Neural cell (in vitro differentiated cells): ENCODE data around the gene ANKK1. TPM values are rescaled to one million over a fixed set of nuclear protein-coding genes. Genes with fewer than 3 reads are reported as not detected.

Experiments used
- H2AFZ ChIP-seq: fragments of 200-600, 300-800 bp; sonication (generic), shearing (Covaris generic); 2 replicates; pipeline ENCODE4 v1.6.0; 2014; ENCODE audit warnings: low read depth, mild to moderate bottlenecking, antibody characterized with exemption, low read length, moderate library complexity
- H3F3A ChIP-seq: fragments of 200-600 bp; shearing (Covaris generic); 2 replicates; pipeline ENCODE4 v1.6.1; 2016; ENCODE audit warnings: mild to moderate bottlenecking, moderate library complexity, mixed read lengths, antibody characterized with exemption, low read length; ENCODE audit not compliant: insufficient read depth, poor library complexity, severe bottlenecking
- H3K27ac ChIP-seq: fragments of 200-600, 300-800 bp; sonication (generic), shearing (Covaris generic); 2 replicates; pipeline ENCODE4 v1.5.1; 2014; ENCODE audit warnings: mild to moderate bottlenecking, low read length, moderate library complexity
- H3K27me3 ChIP-seq: fragments of 300-800, 200-600 bp; sonication (generic), shearing (Covaris generic); 2 replicates; pipeline ENCODE4 v1.6.0; 2014; ENCODE audit warnings: mild to moderate bottlenecking, low read depth, low read length, moderate library complexity; ENCODE audit not compliant: insufficient read depth
- H3K36me3 ChIP-seq: fragments of 300-800, 200-600 bp; sonication (generic), shearing (Covaris generic); 2 replicates; pipeline ENCODE4 v1.5.1; 2014; ENCODE audit warnings: mild to moderate bottlenecking, antibody characterized with exemption, low read length, moderate library complexity; ENCODE audit not compliant: insufficient read depth
- H3K4me2 ChIP-seq: fragments of 300-800, 200-600 bp; sonication (generic), shearing (Covaris generic); 2 replicates; pipeline ENCODE4 v1.6.0; 2014; ENCODE audit warnings: mild to moderate bottlenecking, low read length
- H3K4me3 ChIP-seq: fragments of 300-800, 200-600 bp; sonication (generic), shearing (Covaris generic); 2 replicates; pipeline ENCODE4 v1.5.1; 2014; ENCODE audit warnings: mild to moderate bottlenecking, low read length, moderate library complexity
- H3K79me2 ChIP-seq: fragments of 200-600 bp; shearing (Covaris generic); replicated peaks from 2 replicates; pipeline ENCODE4 v1.6.0; 2014; ENCODE audit warnings: mild to moderate bottlenecking, low read length, moderate library complexity; ENCODE audit not compliant: insufficient read depth
- H3K9ac ChIP-seq: fragments of 300-800, 200-600 bp; sonication (generic), shearing (Covaris generic); 2 replicates; pipeline ENCODE4 v1.6.1; 2016; ENCODE audit warnings: mild to moderate bottlenecking, low read length, mixed read lengths
- H3K9me2 ChIP-seq: fragments of 200-600 bp; shearing (Covaris generic); 2 replicates; pipeline ENCODE4 v1.6.1; 2016; ENCODE audit warnings: mild to moderate bottlenecking, low read length, mixed read lengths; ENCODE audit not compliant: insufficient read depth
- H3K9me3 ChIP-seq: fragments of 200-600, 300-800 bp; sonication (generic), shearing (Covaris generic); 2 replicates; pipeline ENCODE4 v1.6.1; 2016; ENCODE audit warnings: mild to moderate bottlenecking, mixed run types, low read length, moderate library complexity, mixed read lengths
- H4K20me1 ChIP-seq: fragments of 200-600 bp; shearing (Covaris generic); 2 replicates; pipeline ENCODE4 v1.6.1; 2016; ENCODE audit warnings: mild to moderate bottlenecking, mixed run types; ENCODE audit not compliant: insufficient read depth
- CTCF ChIP-seq: fragments of 450-650 bp; IDR thresholded peaks from 2 replicates; pipeline ENCODE4 v1.5.1; 2014; ENCODE audit warnings: antibody characterized with exemption, mild to moderate bottlenecking, moderate library complexity; ENCODE audit not compliant: poor library complexity, severe bottlenecking
- EP300 ChIP-seq: fragments of 450-650 bp; conservative IDR thresholded peaks from 2 replicates; pipeline ENCODE4 v1.6.1; 2014; ENCODE audit warnings: antibody characterized with exemption, mild to moderate bottlenecking, moderate library complexity; ENCODE audit not compliant: poor library complexity, severe bottlenecking
- EZH2 ChIP-seq: fragments of 200-600, 300-800 bp; shearing (Covaris generic), sonication (generic); IDR thresholded peaks from 2 replicates; pipeline ENCODE4 v1.6.1; 2014; ENCODE audit warnings: antibody characterized with exemption, low read length, borderline replicate concordance, mild to moderate bottlenecking; ENCODE audit not compliant: insufficient read depth, poor library complexity, severe bottlenecking
- RAD21 ChIP-seq: fragments of 450-650 bp; conservative IDR thresholded peaks from 2 replicates; pipeline ENCODE4 v1.6.1; 2014; ENCODE audit warnings: antibody characterized with exemption, mild to moderate bottlenecking, moderate library complexity
- REST ChIP-seq: IDR thresholded peaks from 2 replicates; pipeline ENCODE4 v1.6.1; 2012; ENCODE audit warnings: borderline replicate concordance
- SMC3 ChIP-seq: fragments of 450-650 bp; conservative IDR thresholded peaks from 2 replicates; pipeline ENCODE4 v1.6.1; 2014; ENCODE audit warnings: antibody characterized with exemption, mild to moderate bottlenecking, moderate library complexity; ENCODE audit not compliant: poor library complexity
- TAF1 ChIP-seq: IDR thresholded peaks from 2 replicates; pipeline ENCODE4 v1.6.1; 2012; ENCODE audit warnings: low read depth
- polyA plus RNA-seq: library from polyadenylated mRNA; depleted of rRNA; stranded (reverse); fragments of >200 nt; gene quantifications from 2 replicates; pipeline ENCODE4 v1.2.3, GENCODE V29; 2014

The ANKK1 gene
- polyA plus RNA-seq, 1 donor from 2014 or later, result not detected

- no peaks in the 10 kb centered on the region for H3K36me3 ChIP-seq
- H3K9me2 ChIP-seq, result no peaks in the 10 kb centered on the region
- H3K9ac ChIP-seq, result no peak overlapping the region
- H3K9me3 ChIP-seq, result no peaks in the 10 kb centered on the region
- no peak overlapping the region for H2AFZ ChIP-seq
- H3K27me3 ChIP-seq, result no peaks in the 10 kb centered on the region
- H3K79me2 ChIP-seq, result no peaks in the 10 kb centered on the region
- H3K4me2 ChIP-seq, result no peak overlapping the region
- no peak overlapping the region for H3K4me3 ChIP-seq
- no peaks in the 10 kb centered on the region for H4K20me1 ChIP-seq
- no peaks in the 10 kb centered on the region for H3F3A ChIP-seq
- no peak for TF ChIP-seq CTCF
- no peak for TF ChIP-seq TAF1
- no peak for TF ChIP-seq RAD21
- no peak for TF ChIP-seq EP300
- TF ChIP-seq REST, result no peak
- no peak for TF ChIP-seq EZH2
- TF ChIP-seq SMC3, result no peak
- H3K27ac ChIP-seq, result no peak overlapping the region
Measured at GRCh38 chr11:113375402-113375801, 12.2 kb upstream of the ANKK1 start.

GRCh38 chr11:113376156-113376555 is 11.4 kb upstream of the ANKK1 start:
- H2AFZ ChIP-seq, result no peak overlapping the region
- no peak overlapping the region for H3K9ac ChIP-seq
- TF ChIP-seq RAD21 (no peak), CTCF (no peak), REST (no peak), SMC3 (no peak), EZH2 (no peak), EP300 (no peak)
- H3K27me3 ChIP-seq, result no peaks in the 10 kb centered on the region
- no peaks in the 10 kb centered on the region for H3K36me3 ChIP-seq
- no peaks in the 10 kb centered on the region for H3K9me3 ChIP-seq
- H3F3A ChIP-seq, result no peaks in the 10 kb centered on the region
- H3K4me3 ChIP-seq, result no peak overlapping the region
- H3K9me2 ChIP-seq, result no peaks in the 10 kb centered on the region
- no peak overlapping the region for H3K27ac ChIP-seq
- no peaks in the 10 kb centered on the region for H4K20me1 ChIP-seq
- H3K4me2 ChIP-seq, result no peak overlapping the region
- H3K79me2 ChIP-seq, result no peaks in the 10 kb centered on the region
